ENCODE results near the gene CES5A.

DNA sequence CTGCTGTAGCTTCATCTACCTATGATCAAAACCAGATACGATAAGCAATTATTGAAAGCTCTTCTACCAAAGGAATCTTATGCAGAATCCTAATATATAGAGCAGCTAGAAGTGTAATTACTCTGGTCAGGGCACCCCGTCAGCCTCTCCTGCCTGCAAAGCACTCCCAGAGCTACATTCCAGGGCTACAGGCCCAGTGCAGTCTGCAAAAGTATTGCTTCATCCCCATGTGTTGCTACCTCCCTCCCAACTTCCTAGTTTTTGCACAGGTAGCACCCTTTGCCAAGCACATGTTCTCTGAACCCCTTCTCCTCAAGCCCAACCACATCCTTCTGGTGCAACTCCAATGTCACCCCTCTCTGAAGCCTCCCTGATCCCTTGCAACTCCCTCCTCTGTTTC, 7.0 kb downstream of the CES5A start:
- TF ChIP-seq EZH2 (IDR thresholded peaks at IDR 0.05; ENCODE audit: insufficient read depth, poor library complexity, severe bottlenecking) (no peak), EZH2phosphoT487 (IDR thresholded peaks at IDR 0.05; ENCODE audit: insufficient read depth, low read depth) (no peak)
